HG03558 (cell line): Measurements from ENCODE around the gene MAP3K4.

ENCODE experiments used
- ATAC-seq: cut with Tn5 transposase; IDR thresholded peaks from one replicate; pipeline ENCODE4 v1.9.1; 2021; ENCODE audit warnings: moderate number of reproducible peaks; ENCODE audit not compliant: unreplicated experiment; ENCODE audit errors: extremely low read depth

Gene MAP3K4

DNA sequence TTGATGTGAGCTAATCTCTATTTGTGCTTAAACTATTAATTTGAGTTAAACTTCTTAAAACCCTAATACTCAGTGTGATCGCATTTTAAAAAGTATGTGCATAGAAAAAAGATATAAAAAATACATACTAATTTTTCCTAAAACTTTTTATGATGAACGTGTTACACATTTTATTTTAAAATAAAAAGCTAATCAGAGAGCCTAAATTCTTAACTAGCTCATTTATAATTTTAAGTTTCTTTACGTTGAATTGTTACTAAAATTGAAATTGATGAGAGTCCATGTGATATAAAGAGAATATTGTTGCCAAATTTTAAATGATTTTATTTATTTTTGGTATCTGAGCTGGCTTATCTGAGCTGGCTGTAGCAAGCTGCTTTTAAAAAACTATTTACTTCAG is 6.6 kb downstream of the MAP3K4 start:
- ATAC-seq = no peak

DNA sequence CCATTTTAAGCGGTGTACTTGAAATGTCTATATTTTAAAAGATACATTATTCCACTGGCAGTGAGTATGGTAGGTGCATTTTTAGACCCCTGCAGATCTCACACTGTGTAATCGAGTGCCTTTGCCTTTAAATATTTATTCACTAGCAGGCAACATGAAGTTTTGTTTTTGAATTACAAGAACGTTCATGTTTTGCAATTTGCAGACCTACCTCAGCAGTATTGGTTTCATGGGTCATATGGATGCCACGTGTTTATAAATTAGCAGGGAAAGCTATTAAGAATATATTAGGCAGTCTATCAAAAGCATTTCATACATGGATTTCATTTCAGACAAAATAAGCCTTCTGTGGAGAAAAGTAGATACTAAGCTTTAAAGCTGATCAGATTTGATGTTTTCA is 7.2 kb downstream of the MAP3K4 start:
- no peak for ATAC-seq

GRCh38 chr6:160999516-160999915 is 7.9 kb downstream of the MAP3K4 start:
- no peak for ATAC-seq

- ATAC-seq = no peak
Observed at GRCh38 chr6:161000632-161001031, 9.1 kb downstream of the MAP3K4 start.

DNA sequence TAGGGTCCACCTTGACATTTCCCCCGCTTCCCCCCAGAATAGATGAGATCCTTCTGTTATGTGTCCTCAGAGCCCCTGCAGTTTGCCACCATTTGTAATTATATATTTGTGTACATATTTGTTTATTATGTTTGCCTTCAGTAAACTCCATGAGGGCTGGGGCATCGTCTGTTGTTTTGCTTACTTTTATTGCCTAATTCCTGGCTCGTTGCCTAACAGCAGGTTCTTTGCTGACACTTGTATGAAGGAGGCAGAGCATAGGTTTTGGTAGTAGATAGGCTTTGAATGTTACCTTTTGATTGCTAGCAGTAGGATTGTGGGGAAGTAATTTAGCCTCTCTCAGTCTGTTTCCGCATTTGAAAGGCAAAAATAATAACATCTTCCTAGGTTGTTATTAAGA is 9.9 kb downstream of the MAP3K4 start:
- ATAC-seq = no peak

DNA sequence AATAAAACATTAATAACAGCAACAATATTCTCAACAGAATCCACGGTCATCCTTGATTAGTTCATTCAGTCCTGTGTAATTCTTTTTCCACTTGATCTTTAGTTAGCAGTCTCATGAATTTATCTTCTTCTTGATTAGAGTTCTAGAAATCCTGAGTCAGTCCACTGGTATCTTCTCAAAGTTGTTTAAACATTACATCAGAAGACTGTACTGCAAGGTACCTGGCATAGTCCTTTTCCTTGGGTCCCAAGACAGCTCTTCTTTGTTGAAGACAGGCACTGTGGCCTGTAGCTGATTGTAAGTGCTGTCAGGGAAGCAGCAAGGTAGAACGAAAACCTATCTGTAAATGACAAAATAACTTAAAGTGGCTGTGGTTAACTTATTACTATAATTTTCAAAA is 11.8 kb downstream of the MAP3K4 start:
- no peak for ATAC-seq

DNA sequence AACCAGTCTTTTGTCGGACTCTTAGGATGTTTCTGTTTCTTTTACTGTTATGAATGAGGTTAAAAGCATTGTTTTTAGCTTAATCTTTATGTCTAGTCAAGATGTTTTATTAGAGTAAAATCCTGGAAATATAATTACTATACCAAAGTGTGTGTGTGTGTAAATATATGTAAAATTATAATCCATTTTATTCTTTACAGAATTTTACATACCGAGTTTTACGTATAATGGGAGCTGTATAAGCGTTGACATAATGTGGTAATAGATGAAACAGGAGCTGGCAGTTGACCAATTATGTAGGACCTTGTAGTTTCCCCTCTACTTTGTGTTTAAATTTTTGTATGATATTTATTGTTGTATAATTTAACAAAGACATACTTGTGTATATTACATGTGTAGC is 16.7 kb downstream of the MAP3K4 start:
- ATAC-seq = no peak

DNA sequence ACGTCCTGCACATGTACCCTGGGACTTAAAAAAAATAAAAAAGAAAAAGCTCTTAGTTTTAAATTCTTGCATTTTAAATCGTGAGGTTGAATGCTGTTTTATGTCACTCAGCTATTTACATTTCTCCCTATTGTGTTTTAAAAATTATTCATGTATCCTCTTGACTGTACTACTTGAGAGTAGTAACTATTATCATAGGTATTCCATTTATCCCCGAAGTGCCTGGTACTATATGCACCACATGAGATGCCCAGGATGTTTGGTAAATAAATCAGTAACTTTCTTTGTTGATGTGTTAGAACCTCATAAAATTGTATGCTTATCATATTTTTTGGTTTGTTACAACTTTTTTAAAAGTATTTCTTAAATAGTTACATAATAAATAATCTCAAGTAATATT is 18.4 kb downstream of the MAP3K4 start:
- ATAC-seq = no peak

DNA sequence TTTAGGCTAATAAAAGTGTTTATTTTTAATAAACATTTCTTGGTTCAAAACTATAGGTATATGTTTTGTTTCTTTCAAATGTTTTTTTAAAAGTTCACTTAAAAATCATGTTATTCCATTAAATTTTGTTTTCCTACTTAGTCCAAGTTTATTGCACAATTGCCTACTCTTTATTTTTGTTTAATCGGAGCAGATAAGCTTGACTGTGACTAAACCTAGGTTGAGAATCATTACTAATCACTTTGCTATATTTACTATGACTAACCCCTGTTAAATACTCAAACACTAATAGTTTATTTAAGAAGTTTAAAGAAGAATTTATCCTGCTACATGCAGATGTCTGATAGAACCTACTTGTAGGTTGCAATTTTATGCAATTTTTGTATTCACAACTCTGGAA is 18.8 kb downstream of the MAP3K4 start:
- no peak for ATAC-seq

DNA sequence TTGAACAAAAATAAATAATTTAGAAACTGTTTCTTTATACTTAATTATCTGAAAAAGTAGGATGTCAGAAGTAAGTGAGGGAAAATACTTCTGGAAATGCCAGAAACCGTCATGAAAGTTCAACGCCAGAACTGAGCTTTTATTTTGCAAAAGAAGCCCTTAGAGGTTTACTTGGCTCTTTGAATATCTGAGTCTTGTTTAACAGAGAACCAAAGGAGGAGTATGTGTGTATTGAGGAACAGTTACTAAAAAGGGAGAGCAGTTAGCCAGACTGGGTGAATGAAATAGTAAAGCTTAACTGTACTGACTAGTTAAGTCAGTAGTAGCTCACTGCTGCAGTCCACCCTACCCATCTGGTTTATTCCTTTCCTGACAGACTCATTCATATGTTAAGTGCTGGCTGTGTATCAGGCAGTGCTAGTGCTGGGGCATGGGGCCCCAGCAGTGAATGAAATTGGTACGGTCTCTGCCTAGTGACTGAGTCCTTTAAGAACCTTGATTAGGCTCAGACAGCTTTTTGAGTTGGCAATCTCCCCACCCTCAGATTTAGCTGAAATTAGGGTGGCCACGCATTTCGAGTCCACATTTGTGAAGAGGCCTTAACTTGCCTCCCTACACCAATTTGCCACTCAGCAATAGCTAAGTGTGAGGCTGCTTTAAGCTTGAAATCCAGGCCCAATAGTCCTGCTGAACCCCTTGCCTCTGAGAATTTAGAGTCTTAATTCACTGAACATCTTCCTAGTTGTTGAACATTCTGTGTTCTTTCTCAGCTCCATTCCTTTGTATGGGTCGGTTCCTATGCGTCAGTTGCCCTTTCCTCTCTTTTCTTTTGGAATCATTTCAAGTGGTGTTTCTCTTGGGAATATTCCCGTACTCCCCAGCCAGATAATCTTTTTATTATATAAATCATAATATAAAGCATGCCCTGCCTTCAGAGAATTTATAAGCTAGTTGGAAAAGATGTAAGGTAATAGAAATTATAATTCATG is 20.2 kb downstream of the MAP3K4 start:
- no peak for ATAC-seq

DNA sequence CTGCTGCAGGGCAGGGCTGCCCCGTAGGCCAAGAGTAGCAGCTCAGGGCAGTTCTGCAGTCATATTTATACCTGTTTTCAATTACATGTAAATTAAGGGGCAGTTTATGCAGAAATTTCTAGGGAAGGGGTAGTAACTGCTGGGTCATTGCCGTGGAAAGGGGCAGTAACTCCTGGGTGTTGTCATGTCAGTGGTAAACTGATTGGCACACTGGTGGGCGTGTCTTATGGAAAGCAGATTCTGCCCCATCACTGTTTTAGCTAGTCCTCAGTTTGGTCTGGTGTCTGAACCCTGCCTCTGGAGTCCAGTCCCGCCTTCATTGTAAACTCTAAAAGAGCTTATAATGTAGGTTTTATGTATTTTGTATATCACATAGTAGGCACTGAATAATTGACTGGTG is 22.1 kb downstream of the MAP3K4 start:
- ATAC-seq = no peak

DNA sequence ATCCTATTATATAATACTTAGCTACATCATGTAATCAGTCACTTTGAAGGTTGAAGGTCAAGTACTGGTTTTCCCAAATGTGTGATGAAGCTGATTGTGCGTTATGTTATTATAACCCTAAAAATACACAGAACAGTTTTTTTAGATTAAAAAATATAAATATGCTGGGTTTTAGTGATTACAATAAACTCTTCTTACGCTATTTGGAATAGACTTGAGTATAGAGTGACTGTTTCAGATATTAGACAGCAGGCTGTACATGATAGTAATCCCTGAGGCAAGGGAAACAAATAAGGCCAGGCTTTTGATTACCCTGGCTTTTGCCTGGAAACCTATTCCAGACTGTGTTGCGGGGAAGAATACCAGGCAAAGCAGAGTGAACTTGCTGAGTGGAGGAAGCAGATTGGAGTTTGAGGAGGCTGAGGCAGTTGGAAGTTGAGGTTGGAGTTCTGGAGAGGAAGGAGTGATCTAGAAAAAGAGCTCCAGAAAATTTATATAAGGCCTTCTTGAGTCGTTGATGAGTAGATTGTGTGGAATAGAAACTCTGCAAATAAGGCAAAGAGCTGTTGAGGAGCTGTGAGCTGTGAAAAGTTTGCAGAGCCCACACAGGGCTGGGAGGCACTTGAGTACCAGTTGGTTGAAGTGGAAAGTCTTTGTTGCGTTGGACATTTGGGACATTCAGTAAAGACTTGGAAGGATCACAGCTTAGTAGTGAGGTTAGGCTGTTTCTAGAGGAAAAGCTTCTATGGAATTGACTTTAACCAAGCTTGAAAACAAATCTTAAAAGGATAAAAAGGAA is 26.4 kb downstream of the MAP3K4 start:
- ATAC-seq = no peak

GRCh38 chr6:161019324-161019839 is 27.8 kb downstream of the MAP3K4 start:
- ATAC-seq = no peak

DNA sequence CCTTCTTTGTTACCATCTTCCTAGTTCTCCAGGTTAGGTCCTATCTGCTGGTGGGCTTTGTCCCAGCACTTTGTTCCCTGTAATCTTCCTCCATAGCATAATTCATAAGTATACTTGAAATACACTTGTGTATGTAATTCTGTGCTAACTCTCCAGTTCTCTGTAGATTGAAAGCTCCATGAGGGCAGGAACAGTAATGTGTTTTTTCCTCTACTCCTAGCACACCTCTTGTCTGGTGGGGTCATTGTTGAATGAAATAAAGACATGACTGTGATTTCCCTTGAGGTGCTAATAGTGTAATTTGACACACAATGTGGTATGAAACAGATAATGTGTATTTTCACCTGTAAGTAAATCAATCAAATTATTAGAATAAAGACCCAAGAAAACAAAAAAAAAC is 30.0 kb downstream of the MAP3K4 start:
- ATAC-seq = no peak

GRCh38 chr6:161021998-161022743 is 30.6 kb downstream of the MAP3K4 start:
- no peak for ATAC-seq

GRCh38 chr6:161023316-161023715 is 31.7 kb downstream of the MAP3K4 start:
- no peak for ATAC-seq

DNA sequence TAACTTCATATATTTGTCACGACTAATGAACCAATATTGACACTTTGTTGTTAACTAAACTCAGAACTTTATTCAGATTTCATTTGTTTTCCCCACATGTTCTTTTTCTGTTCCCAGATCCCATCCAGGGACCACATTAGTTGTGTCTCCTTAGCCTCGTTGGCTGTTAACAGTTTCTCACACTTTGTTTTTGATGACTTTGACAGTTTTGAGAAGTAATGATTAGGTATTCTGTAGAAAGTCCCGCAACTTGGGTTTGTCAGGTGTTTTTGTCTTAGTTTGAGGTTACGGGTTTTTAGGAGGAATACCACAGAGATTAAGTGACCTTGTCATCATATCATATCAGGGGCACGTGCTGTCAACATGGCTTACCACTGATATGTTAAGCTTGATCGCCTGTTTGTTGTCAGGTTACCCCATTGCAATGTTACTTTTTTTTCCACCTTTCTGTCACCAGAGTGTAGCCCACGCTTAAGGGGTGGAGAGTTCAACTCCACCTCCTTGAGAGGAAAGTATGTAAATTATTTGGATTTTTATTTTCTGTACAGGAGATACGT is 32.9 kb downstream of the MAP3K4 start:
- no peak for ATAC-seq

DNA sequence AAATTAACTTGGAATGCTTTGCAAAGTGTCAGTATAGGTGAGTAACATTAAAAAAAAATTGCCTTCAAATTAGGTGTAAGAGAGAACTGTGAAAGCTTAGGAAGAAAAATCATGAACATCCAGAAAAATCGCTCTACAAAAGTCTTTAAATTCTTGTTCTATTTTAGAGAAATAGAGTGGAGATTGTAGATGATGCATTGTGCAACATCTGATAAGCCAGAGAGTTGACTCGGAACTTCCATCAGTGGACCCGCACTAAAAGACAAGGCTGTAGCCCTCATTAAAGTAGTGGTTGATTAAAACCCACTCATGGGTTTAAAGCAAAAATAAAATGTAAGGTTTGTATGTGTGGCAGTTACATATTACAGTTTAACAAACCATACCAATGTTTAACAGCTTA is 35.8 kb downstream of the MAP3K4 start:
- ATAC-seq = no peak

DNA sequence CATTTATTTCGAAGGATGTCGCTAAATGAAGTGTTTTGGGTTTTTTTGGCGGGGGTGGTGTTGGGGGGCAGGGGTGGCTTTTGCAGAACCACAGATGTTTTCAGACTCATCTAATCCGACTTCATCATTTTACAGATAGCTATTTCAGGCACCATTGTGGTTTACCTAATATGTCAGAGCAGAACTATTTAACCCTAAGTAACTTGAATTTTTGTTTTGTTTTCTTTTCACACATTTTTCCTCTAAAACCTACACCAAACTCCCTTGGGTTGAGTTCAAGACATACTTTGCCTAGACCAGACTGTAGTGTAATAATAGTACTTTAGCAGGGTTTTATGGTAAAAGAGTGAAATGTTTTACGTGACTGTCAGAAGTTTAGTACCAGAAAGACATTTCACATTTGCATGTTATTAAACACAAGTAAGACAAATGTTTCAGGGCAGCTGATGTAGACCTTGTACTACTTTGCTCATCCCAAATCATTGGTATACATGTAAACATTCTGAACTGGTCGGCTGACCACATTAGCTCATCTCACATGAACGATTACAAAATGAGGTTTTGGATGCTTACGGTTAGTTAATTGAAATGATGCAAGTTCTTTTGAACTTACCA is 37.7 kb downstream of the MAP3K4 start:
- ATAC-seq = peak; percentile 77
